WTC11 (cell line): ENCODE measurements around the gene CLTA. TPM values are rescaled to one million over a fixed set of nuclear protein-coding genes. Genes with fewer than 3 reads are reported as not detected.
"Not testable (repeated sequence)": the region's sequence is repeated elsewhere in the genome, so short reads cannot be mapped to it uniquely, and the experiment has no call there.

ENCODE experiments used
- ATAC-seq: fragments of 200-7000 bp; cut with Tn5 transposase; 2 replicates; pipeline ENCODE4 v1.10.0; 2021; ENCODE audit warnings: mild to moderate bottlenecking, moderate library complexity
- CTCF ChIA-PET: fragments of 300-600 bp; sonication (Branson Sonifier 250); formaldehyde crosslinking; loops from one replicate; lab custom pipeline; 2021; ENCODE audit warnings: antibody characterized with exemption; lab: Charles Lee
- POLR2A ChIA-PET: fragments of 350-600 bp; sonication (Branson Sonifier 250); formaldehyde crosslinking; loops from one replicate; lab custom pipeline; 2021; ENCODE audit warnings: antibody characterized with exemption; lab: Charles Lee
- DNase-seq: peaks from one replicate; pipeline ENCODE4 v3.0.0; 2021; ENCODE audit warnings: low spot score
- H3K27ac Mint-ChIP-seq: 2 replicates; pipeline ENCODE4 v1.8.0; 2021; ENCODE audit warnings: mixed read lengths
- H3K27me3 Mint-ChIP-seq: 2 replicates; pipeline ENCODE4 v1.8.0; 2021; ENCODE audit warnings: low read depth, mild to moderate bottlenecking, moderate library complexity, mixed read lengths
- H3K36me3 Mint-ChIP-seq: 2 replicates; pipeline ENCODE4 v1.8.0; 2021; ENCODE audit warnings: mixed read lengths
- H3K4me1 Mint-ChIP-seq: 2 replicates; pipeline ENCODE4 v1.8.0; 2022; ENCODE audit warnings: mixed read lengths
- H3K4me3 Mint-ChIP-seq: 2 replicates; pipeline ENCODE4 v1.8.0; 2021; ENCODE audit warnings: mild to moderate bottlenecking, moderate library complexity, mixed read lengths
- H3K9me3 Mint-ChIP-seq: 2 replicates; pipeline ENCODE4 v1.8.0; 2021; ENCODE audit warnings: mixed read lengths
- AR ChIP-seq: fragments of 250-450 bp; sonication (Bioruptor Pico); IDR thresholded peaks from 2 replicates; pipeline ENCODE4 v1.9.0; 2021; ENCODE audit warnings: mild to moderate bottlenecking
- CBFB ChIP-seq: sonication (generic); formaldehyde crosslinking; IDR thresholded peaks from 2 replicates; pipeline ENCODE4 v1.8.1; 2022; ENCODE audit warnings: mild to moderate bottlenecking, low read depth, missing genetic modification reagents
- CREB1 ChIP-seq: sonication (generic); formaldehyde crosslinking; IDR thresholded peaks from 2 replicates; pipeline ENCODE4 v1.8.0; 2023; ENCODE audit warnings: mild to moderate bottlenecking, missing genetic modification reagents
- CTCF ChIP-seq: fragments of 200-600 bp; IDR thresholded peaks from 2 replicates; pipeline ENCODE4 v1.8.0; 2022; ENCODE audit warnings: antibody characterized with exemption
- E2F5 ChIP-seq: sonication (generic); formaldehyde crosslinking; IDR thresholded peaks from 2 replicates; pipeline ENCODE4 v1.8.1; 2022; ENCODE audit warnings: mild to moderate bottlenecking, moderate library complexity, missing genetic modification reagents
- ELF4 ChIP-seq: sonication (generic); formaldehyde crosslinking; IDR thresholded peaks from 2 replicates; pipeline ENCODE4 v1.8.1; 2022; ENCODE audit warnings: low read depth, mild to moderate bottlenecking, moderate library complexity, missing genetic modification reagents
- ERG ChIP-seq: fragments of 250-450 bp; sonication (Bioruptor Pico); IDR thresholded peaks from 2 replicates; pipeline ENCODE4 v1.8.0; 2021; ENCODE audit warnings: mild to moderate bottlenecking
- FOXJ3 ChIP-seq: sonication (generic); formaldehyde crosslinking; IDR thresholded peaks from 2 replicates; pipeline ENCODE4 v1.9.0; 2021; ENCODE audit warnings: missing genetic modification reagents, mild to moderate bottlenecking, borderline replicate concordance
- GABPB1 ChIP-seq: sonication (generic); formaldehyde crosslinking; IDR thresholded peaks from 2 replicates; pipeline ENCODE4 v1.8.1; 2023; ENCODE audit warnings: mild to moderate bottlenecking, missing genetic modification reagents
- HMGA2 ChIP-seq: fragments of 250-450 bp; sonication (Bioruptor Pico); IDR thresholded peaks from 2 replicates; pipeline ENCODE4 v1.4.0; 2021; ENCODE audit warnings: mild to moderate bottlenecking, moderate library complexity
- MAX ChIP-seq: sonication (generic); formaldehyde crosslinking; IDR thresholded peaks from 2 replicates; pipeline ENCODE4 v1.8.0; 2022; ENCODE audit warnings: mild to moderate bottlenecking, missing genetic modification reagents
- NFYB ChIP-seq: sonication (generic); formaldehyde crosslinking; conservative IDR thresholded peaks from 2 replicates; pipeline ENCODE4 v1.8.0; 2022; ENCODE audit warnings: low read depth, missing genetic modification reagents
- SMAD3 ChIP-seq: sonication (generic); formaldehyde crosslinking; IDR thresholded peaks from 2 replicates; pipeline ENCODE4 v1.8.0; 2022; ENCODE audit warnings: missing genetic modification reagents, mild to moderate bottlenecking, borderline replicate concordance
- TEAD1 ChIP-seq: sonication (generic); formaldehyde crosslinking; IDR thresholded peaks from 2 replicates; pipeline ENCODE4 v1.8.0; 2022; ENCODE audit warnings: mild to moderate bottlenecking, missing genetic modification reagents
- ZNF219 ChIP-seq: sonication (generic); formaldehyde crosslinking; IDR thresholded peaks from 2 replicates; pipeline ENCODE4 v1.8.0; 2023; ENCODE audit warnings: missing genetic modification reagents, mild to moderate bottlenecking, borderline replicate concordance
- ZNF317 ChIP-seq: sonication (generic); formaldehyde crosslinking; IDR thresholded peaks from 2 replicates; pipeline ENCODE4 v1.8.1; 2023; ENCODE audit warnings: low read depth, mild to moderate bottlenecking, moderate library complexity, missing genetic modification reagents, borderline replicate concordance
- ZNF396 ChIP-seq: fragments of 250-450 bp; sonication (Bioruptor Pico); IDR thresholded peaks from 2 replicates; pipeline ENCODE4 v1.8.0; 2021; ENCODE audit warnings: mild to moderate bottlenecking, moderate library complexity, borderline replicate concordance
- total RNA-seq: library from RNA; stranded (reverse); gene quantifications from 3 replicates; pipeline ENCODE4 v1.2.3, GENCODE V29; 2021
- TF ChIP-seq, protein P1 (sequence below): sonication (generic); formaldehyde crosslinking; IDR thresholded peaks from 2 replicates; pipeline ENCODE4 v1.8.0; 2022; ENCODE audit warnings: mild to moderate bottlenecking, missing genetic modification reagents
- TF ChIP-seq, protein P2 (sequence below): fragments of 250-450 bp; sonication (Bioruptor Pico); IDR thresholded peaks from 2 replicates; pipeline ENCODE4 v2.1.2; 2022; ENCODE audit warnings: mild to moderate bottlenecking, moderate library complexity
- TF ChIP-seq, protein P3 (sequence below): sonication (generic); formaldehyde crosslinking; IDR thresholded peaks from 2 replicates; pipeline ENCODE4 v1.8.1; 2023; ENCODE audit warnings: mild to moderate bottlenecking, missing genetic modification reagents

CLTA gene
- total RNA-seq, 1 experiment from 2014 or later = 213 TPM

- ATAC-seq, DNase-seq, H3K27ac Mint-ChIP-seq, POLR2A ChIA-PET, H3K36me3 Mint-ChIP-seq, H3K4me1 Mint-ChIP-seq, H3K27me3 Mint-ChIP-seq, H3K9me3 Mint-ChIP-seq, H3K4me3 Mint-ChIP-seq: not testable (repeated sequence)
- CTCF ChIA-PET = interaction anchor here (0.6 to 3.1 kb wide), 4 partner anchors 57 to 240 kb away, joined by 4 to 12 read pairs (median 4); partner anchors contain the start of gene CLTA
Observed at GRCh38 chr9:36248061-36248460, 57.3 kb downstream of the CLTA start.

- no peak for DNase-seq
- no peaks in the 10 kb centered on the region for H3K27me3 Mint-ChIP-seq
- ATAC-seq = no peak
- H3K4me1 Mint-ChIP-seq = no peaks in the 10 kb centered on the region
- TF ChIP-seq CTCF (no peak), MAX (no peak), SMAD3 (no peak), CBFB (CRISPR knock-in tag) (no peak), TEAD1 (no peak), ZNF317 (CRISPR knock-in tag) (no peak), GABPB1 (CRISPR knock-in tag) (no peak), ELF4 (CRISPR knock-in tag) (no peak), HMGA2 (no peak), ZNF396 (no peak), ERG (no peak)
- TF ChIP-seq, protein P1, sequence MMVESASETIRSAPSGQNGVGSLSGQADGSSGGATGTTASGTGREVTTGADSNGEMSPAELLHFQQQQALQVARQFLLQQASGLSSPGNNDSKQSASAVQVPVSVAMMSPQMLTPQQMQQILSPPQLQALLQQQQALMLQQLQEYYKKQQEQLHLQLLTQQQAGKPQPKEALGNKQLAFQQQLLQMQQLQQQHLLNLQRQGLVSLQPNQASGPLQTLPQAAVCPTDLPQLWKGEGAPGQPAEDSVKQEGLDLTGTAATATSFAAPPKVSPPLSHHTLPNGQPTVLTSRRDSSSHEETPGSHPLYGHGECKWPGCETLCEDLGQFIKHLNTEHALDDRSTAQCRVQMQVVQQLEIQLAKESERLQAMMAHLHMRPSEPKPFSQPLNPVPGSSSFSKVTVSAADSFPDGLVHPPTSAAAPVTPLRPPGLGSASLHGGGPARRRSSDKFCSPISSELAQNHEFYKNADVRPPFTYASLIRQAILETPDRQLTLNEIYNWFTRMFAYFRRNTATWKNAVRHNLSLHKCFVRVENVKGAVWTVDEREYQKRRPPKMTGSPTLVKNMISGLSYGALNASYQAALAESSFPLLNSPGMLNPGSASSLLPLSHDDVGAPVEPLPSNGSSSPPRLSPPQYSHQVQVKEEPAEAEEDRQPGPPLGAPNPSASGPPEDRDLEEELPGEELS = no peak
- TF ChIP-seq, protein P2, sequence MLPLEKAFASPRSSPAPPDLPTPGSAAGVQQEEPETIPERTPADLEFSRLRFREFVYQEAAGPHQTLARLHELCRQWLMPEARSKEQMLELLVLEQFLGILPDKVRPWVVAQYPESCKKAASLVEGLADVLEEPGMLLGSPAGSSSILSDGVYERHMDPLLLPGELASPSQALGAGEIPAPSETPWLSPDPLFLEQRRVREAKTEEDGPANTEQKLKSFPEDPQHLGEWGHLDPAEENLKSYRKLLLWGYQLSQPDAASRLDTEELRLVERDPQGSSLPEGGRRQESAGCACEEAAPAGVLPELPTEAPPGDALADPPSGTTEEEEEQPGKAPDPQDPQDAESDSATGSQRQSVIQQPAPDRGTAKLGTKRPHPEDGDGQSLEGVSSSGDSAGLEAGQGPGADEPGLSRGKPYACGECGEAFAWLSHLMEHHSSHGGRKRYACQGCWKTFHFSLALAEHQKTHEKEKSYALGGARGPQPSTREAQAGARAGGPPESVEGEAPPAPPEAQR (CRISPR knock-in tag) = no peak
- no peaks in the 10 kb centered on the region for H3K9me3 Mint-ChIP-seq
- POLR2A ChIA-PET = no interaction called here
- no peak overlapping the region for H3K4me3 Mint-ChIP-seq
- CTCF ChIA-PET = interaction anchor here (3.1 kb wide), 1 partner anchor 79 kb away, joined by 12 read pairs; no protein-coding TSS in a partner anchor
- H3K36me3 Mint-ChIP-seq = peaks cover 5% of the 10 kb centered on the region; the same call in 1 of the 2 replicates
- no peak overlapping the region for H3K27ac Mint-ChIP-seq
Observed at GRCh38 chr9:36249189-36249588, 58.5 kb downstream of the CLTA start.

GRCh38 chr9:36250079-36250478 is 59.4 kb downstream of the CLTA start:
- TF ChIP-seq FOXJ3 (CRISPR knock-in tag) (no peak), E2F5 (CRISPR knock-in tag) (no peak), CBFB (CRISPR knock-in tag) (no peak), AR (no peak), NFYB (CRISPR knock-in tag) (no peak), SMAD3 (no peak), CREB1 (CRISPR knock-in tag) (no peak), ZNF219 (CRISPR knock-in tag) (no peak)
- TF ChIP-seq, protein P3, sequence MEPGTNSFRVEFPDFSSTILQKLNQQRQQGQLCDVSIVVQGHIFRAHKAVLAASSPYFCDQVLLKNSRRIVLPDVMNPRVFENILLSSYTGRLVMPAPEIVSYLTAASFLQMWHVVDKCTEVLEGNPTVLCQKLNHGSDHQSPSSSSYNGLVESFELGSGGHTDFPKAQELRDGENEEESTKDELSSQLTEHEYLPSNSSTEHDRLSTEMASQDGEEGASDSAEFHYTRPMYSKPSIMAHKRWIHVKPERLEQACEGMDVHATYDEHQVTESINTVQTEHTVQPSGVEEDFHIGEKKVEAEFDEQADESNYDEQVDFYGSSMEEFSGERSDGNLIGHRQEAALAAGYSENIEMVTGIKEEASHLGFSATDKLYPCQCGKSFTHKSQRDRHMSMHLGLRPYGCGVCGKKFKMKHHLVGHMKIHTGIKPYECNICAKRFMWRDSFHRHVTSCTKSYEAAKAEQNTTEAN (CRISPR knock-in tag) = no peak
- Mint-ChIP-seq H3K4me1 (no peaks in the 10 kb centered on the region), H3K9me3 (no peaks in the 10 kb centered on the region), H3K4me3 (no peak overlapping the region), H3K27ac (no peak overlapping the region), H3K36me3 (peaks cover 5% of the 10 kb centered on the region; the same call in 1 of the 2 replicates), H3K27me3 (no peaks in the 10 kb centered on the region)
- DNase-seq (no peak), ATAC-seq (no peak)
- POLR2A ChIA-PET = no interaction called here
- CTCF ChIA-PET = interaction anchor here (3.1 kb wide), 1 partner anchor 79 kb away, joined by 12 read pairs; no protein-coding TSS in a partner anchor
